OCI-LY1 (cell line): Measurements from ENCODE around the gene PCNT.

Source experiments
- H2AFZ ChIP-seq: fragments of 200-600 bp; sonication (generic), shearing (Covaris generic); 2 replicates; pipeline ENCODE4 v1.6.0; 2014; ENCODE audit warnings: antibody characterized with exemption, mild to moderate bottlenecking, low read length
- H3F3A ChIP-seq: fragments of 200-600 bp; sonication (generic), shearing (Covaris generic); 2 replicates; pipeline ENCODE4 v1.6.0; 2014; ENCODE audit warnings: mild to moderate bottlenecking, antibody characterized with exemption, low read length, moderate library complexity; ENCODE audit not compliant: insufficient read depth
- H3K27ac ChIP-seq: fragments of 200-600 bp; sonication (generic); 2 replicates; pipeline ENCODE4 v1.5.1; 2014; ENCODE audit warnings: low read length, mixed run types, mild to moderate bottlenecking, low read depth; ENCODE audit not compliant: poor library complexity, severe bottlenecking
- H3K27me3 ChIP-seq: fragments of 200-600 bp; sonication (generic); 2 replicates; pipeline ENCODE4 v1.6.0; 2014; ENCODE audit warnings: antibody characterized with exemption, mild to moderate bottlenecking, low read length, moderate library complexity; ENCODE audit not compliant: insufficient read depth
- H3K36me3 ChIP-seq: fragments of 200-600 bp; sonication (generic); 2 replicates; pipeline ENCODE4 v1.6.1; 2014; ENCODE audit warnings: mild to moderate bottlenecking, antibody characterized with exemption, low read length, moderate library complexity, mixed read lengths; ENCODE audit not compliant: insufficient read depth
- H3K4me1 ChIP-seq: fragments of 200-600 bp; sonication (generic); 2 replicates; pipeline ENCODE4 v1.5.1; 2014; ENCODE audit warnings: mild to moderate bottlenecking, low read length, moderate library complexity; ENCODE audit not compliant: insufficient read depth, severe bottlenecking
- H3K4me2 ChIP-seq: fragments of 200-600 bp; sonication (generic), shearing (Covaris generic); 2 replicates; pipeline ENCODE4 v1.6.1; 2014; ENCODE audit warnings: low read length
- H3K4me3 ChIP-seq: fragments of 200-600 bp; sonication (generic); 2 replicates; pipeline ENCODE4 v1.5.1; 2014; ENCODE audit warnings: low read length, low read depth, mild to moderate bottlenecking, mixed read lengths; ENCODE audit not compliant: poor library complexity, severe bottlenecking
- H3K79me2 ChIP-seq: fragments of 200-600 bp; shearing (Covaris generic); 2 replicates; pipeline ENCODE4 v1.6.1; 2016; ENCODE audit warnings: mixed run types, low read length, mixed read lengths; ENCODE audit not compliant: insufficient read depth
- H3K9ac ChIP-seq: fragments of 200-600 bp; sonication (generic), shearing (Covaris generic); 2 replicates; pipeline ENCODE4 v1.6.1; 2014; ENCODE audit warnings: mild to moderate bottlenecking, low read length, mixed read lengths
- H3K9me2 ChIP-seq: fragments of 200-600 bp; sonication (generic), shearing (Covaris generic); 2 replicates; pipeline ENCODE4 v1.6.1; 2014; ENCODE audit warnings: low read depth, mild to moderate bottlenecking, low read length, mixed read lengths
- H3K9me3 ChIP-seq: fragments of 200-600 bp; shearing (Covaris generic); 2 replicates; pipeline ENCODE4 v1.6.1; 2014; ENCODE audit warnings: low read length, mixed read lengths
- H4K20me1 ChIP-seq: fragments of 200-600 bp; sonication (generic), shearing (Covaris generic); 2 replicates; pipeline ENCODE4 v1.6.0; 2016; ENCODE audit warnings: mild to moderate bottlenecking, low read length; ENCODE audit not compliant: insufficient read depth
- EZH2 ChIP-seq: fragments of 200-600 bp; sonication (generic), shearing (Covaris generic); IDR thresholded peaks from 2 replicates; pipeline ENCODE4 v1.8.0; 2017; ENCODE audit warnings: borderline replicate concordance, mixed run types, mild to moderate bottlenecking, antibody characterized with exemption, low read length, moderate library complexity, mixed read lengths
- TF ChIP-seq, protein P1 (sequence below): fragments of 200-600 bp; sonication (generic), shearing (Covaris generic); IDR thresholded peaks from 2 replicates; pipeline ENCODE4 v1.5.1; 2017; ENCODE audit warnings: mild to moderate bottlenecking, antibody characterized with exemption, low read length, moderate library complexity, mixed read lengths

Gene PCNT

DNA sequence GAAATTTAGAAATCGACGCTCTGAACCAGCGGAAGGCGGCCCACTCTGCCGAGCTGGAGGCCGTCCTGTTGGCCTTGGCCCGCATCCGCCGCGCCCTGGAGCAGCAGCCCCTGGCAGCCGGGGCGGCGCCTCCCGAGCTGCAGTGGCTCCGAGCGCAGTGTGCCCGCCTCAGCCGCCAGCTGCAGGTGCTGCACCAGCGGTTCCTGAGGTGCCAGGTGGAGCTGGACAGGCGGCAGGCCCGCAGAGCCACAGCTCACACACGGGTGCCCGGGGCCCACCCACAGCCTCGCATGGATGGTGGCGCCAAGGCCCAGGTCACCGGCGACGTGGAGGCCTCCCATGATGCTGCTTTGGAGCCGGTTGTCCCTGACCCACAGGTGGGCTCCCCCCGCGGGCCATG is 87.7 kb downstream of the PCNT start:
- no peaks in the 10 kb centered on the region for H3K9me3 ChIP-seq
- H4K20me1 ChIP-seq: no peaks in the 10 kb centered on the region
- H3F3A ChIP-seq: no peaks in the 10 kb centered on the region
- H3K4me1 ChIP-seq: no peaks in the 10 kb centered on the region
- H3K79me2 ChIP-seq: no peaks in the 10 kb centered on the region
- no peak overlapping the region for H2AFZ ChIP-seq
- no peak overlapping the region for H3K4me2 ChIP-seq
- no peak overlapping the region for H3K27ac ChIP-seq
- no peak overlapping the region for H3K4me3 ChIP-seq
- TF ChIP-seq EZH2: no peak
- TF ChIP-seq, protein P1, sequence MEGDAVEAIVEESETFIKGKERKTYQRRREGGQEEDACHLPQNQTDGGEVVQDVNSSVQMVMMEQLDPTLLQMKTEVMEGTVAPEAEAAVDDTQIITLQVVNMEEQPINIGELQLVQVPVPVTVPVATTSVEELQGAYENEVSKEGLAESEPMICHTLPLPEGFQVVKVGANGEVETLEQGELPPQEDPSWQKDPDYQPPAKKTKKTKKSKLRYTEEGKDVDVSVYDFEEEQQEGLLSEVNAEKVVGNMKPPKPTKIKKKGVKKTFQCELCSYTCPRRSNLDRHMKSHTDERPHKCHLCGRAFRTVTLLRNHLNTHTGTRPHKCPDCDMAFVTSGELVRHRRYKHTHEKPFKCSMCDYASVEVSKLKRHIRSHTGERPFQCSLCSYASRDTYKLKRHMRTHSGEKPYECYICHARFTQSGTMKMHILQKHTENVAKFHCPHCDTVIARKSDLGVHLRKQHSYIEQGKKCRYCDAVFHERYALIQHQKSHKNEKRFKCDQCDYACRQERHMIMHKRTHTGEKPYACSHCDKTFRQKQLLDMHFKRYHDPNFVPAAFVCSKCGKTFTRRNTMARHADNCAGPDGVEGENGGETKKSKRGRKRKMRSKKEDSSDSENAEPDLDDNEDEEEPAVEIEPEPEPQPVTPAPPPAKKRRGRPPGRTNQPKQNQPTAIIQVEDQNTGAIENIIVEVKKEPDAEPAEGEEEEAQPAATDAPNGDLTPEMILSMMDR: no peak
- H3K27me3 ChIP-seq: no peaks in the 10 kb centered on the region
- no peaks in the 10 kb centered on the region for H3K9me2 ChIP-seq
- H3K36me3 ChIP-seq: peaks cover 43% of the 10 kb centered on the region; the same call in 1 of the 2 replicates
- no peak overlapping the region for H3K9ac ChIP-seq

DNA sequence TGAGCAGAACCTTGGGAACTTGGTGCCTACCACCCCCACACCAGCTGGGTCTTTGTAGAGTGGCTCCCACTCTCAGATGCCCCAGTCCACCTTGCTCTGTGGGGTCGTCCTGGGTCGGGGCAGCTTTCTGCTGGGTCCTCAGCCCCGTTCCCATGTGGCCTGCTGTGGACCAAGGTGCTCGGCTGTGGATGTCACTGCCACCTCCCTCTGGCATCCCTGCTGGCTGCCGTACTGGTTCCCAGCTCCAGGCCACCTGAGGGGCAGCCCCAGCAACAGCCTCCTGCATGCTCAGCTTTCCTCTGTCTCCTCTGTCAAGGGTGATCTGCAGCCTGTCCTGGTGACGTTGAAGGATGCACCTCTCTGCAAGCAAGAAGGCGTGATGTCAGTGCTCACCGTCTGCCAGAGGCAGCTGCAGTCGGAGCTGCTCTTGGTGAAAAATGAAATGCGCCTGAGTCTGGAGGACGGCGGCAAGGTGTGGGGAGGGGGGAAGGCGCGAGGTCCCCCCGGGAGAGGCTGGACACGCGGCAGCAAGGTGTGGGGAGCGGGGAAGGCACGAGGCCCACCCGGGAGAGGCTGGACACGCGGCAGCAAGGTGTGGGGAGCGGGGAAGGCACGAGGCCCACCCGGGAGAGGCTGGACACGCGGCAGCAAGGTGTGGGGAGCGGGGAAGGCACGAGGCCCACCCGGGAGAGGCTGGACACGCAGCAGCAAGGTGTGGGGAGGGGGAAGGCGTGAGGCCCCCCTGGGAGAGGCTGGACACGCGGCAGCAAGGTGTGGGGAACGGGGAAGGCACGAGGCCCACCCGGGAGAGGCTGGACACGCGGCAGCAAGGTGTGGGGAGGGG is 88.8 kb downstream of the PCNT start:
- Histone ChIP-seq H3K4me3 (no peak overlapping the region), H3K4me2 (no peak overlapping the region), H3F3A (no peaks in the 10 kb centered on the region), H3K9me3 (no peaks in the 10 kb centered on the region), H3K4me1 (no peaks in the 10 kb centered on the region), H3K27me3 (no peaks in the 10 kb centered on the region), H3K9ac (no peak overlapping the region), H3K27ac (no peak overlapping the region), H3K36me3 (peaks cover 41% of the 10 kb centered on the region; the same call in 1 of the 2 replicates), H4K20me1 (no peaks in the 10 kb centered on the region), H2AFZ (no peak overlapping the region), H3K79me2 (no peaks in the 10 kb centered on the region), H3K9me2 (no peaks in the 10 kb centered on the region)
- TF ChIP-seq EZH2: no peak
- TF ChIP-seq, protein P1: no peak

DNA sequence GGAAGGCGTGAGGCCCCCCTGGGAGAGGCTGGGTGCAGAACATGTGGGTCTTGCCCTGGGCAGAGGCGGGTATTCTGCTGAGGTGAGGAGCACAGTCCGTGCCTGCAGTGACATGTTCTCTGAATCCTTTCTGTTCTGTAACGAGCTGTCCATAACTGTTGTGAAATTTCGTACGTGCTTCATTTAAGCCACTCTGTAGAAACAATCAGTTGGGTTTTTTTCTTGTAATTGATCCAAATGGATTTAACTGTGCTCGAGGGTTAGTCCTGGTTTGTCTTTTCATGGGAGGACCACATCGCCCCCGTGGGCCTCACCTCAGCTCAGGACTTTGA is 89.4 kb downstream of the PCNT start:
- H3K9me2 ChIP-seq: no peaks in the 10 kb centered on the region
- peaks cover 37% of the 10 kb centered on the region; the same call in 1 of the 2 replicates for H3K36me3 ChIP-seq

More for the DNA sequence above, 89.4 kb downstream of the PCNT start:
- Histone ChIP-seq H4K20me1 (no peaks in the 10 kb centered on the region), H3F3A (no peaks in the 10 kb centered on the region), H3K79me2 (no peaks in the 10 kb centered on the region), H3K4me3 (no peak overlapping the region), H2AFZ (no peak overlapping the region), H3K4me1 (no peaks in the 10 kb centered on the region), H3K4me2 (no peak overlapping the region), H3K27ac (no peak overlapping the region), H3K27me3 (no peaks in the 10 kb centered on the region), H3K9me3 (no peaks in the 10 kb centered on the region), H3K9ac (no peak overlapping the region)
- no peak for TF ChIP-seq EZH2
- TF ChIP-seq, protein P1: no peak
